ENCODE results near the gene GPRASP3.
"Not testable (repeated sequence)": the region's sequence is repeated elsewhere in the genome, so short reads cannot be mapped to it uniquely, and the experiment has no call there.

GPRASP3 gene

GRCh38 chrX:102720237-102721168 is at the start of gene GPRASP3:
Gene GPRASP3, plus strand, starts transcription at chrX:102720743. Its CDS starts 28,253 bp downstream, at chrX:102748996.
- DNase-seq (ENCODE audit: low read depth), result peak; percentile 56

- DNase-seq (ENCODE audit: low read depth), result no peak
These were observed 47.7 kb upstream of the GPRASP3 start for GRCh38 chrX:102672856-102673255.

- DNase-seq (ENCODE audit: low read depth), result not testable (repeated sequence)
These were observed 43.1 kb upstream of the GPRASP3 start for GRCh38 chrX:102677479-102677878.

GRCh38 chrX:102684772-102685520 is 35.6 kb upstream of the GPRASP3 start:
- DNase-seq (ENCODE audit: low read depth), result no peak

GRCh38 chrX:102694749-102695148 is 25.8 kb upstream of the GPRASP3 start:
- DNase-seq (ENCODE audit: low read depth), result no peak

- DNase-seq (ENCODE audit: low read depth), result no peak
These were observed 24.2 kb upstream of the GPRASP3 start for GRCh38 chrX:102696306-102696705.

GRCh38 chrX:102697494-102697893 is 23.0 kb upstream of the GPRASP3 start:
- no peak for DNase-seq (ENCODE audit: low read depth)

- no peak for DNase-seq (ENCODE audit: low read depth)
These were observed 11.6 kb upstream of the GPRASP3 start for GRCh38 chrX:102708900-102709299.

GRCh38 chrX:102711872-102712215 is 8.7 kb upstream of the GPRASP3 start:
- no peak for DNase-seq (ENCODE audit: low read depth)

- DNase-seq (ENCODE audit: low read depth), result peak; percentile 11
These were observed 8.2 kb upstream of the GPRASP3 start, which contains the start of gene GPRASP2 for GRCh38 chrX:102712216-102712966. Gene GPRASP2, plus strand, starts transcription at chrX:102712448. Its CDS starts 2,422 bp downstream, at chrX:102714870.

GRCh38 chrX:102712981-102713625 is 7.4 kb upstream of the GPRASP3 start:
- DNase-seq (ENCODE audit: low read depth), result no peak

GRCh38 chrX:102714994-102715393 is 5.5 kb upstream of the GPRASP3 start:
- DNase-seq (ENCODE audit: low read depth), result no peak

- no peak for DNase-seq (ENCODE audit: low read depth)
These were observed 4.6 kb upstream of the GPRASP3 start for GRCh38 chrX:102715967-102716366.

GRCh38 chrX:102721169-102721506 is 595 bp downstream of the GPRASP3 start:
- not testable (repeated sequence) for DNase-seq (ENCODE audit: low read depth)

GRCh38 chrX:102723456-102723855 is 2.9 kb downstream of the GPRASP3 start:
- no peak for DNase-seq (ENCODE audit: low read depth)

GRCh38 chrX:102727761-102728160 is 7.2 kb downstream of the GPRASP3 start:
- no peak for DNase-seq (ENCODE audit: low read depth)

GRCh38 chrX:102728646-102729045 is 8.1 kb downstream of the GPRASP3 start:
- no peak for DNase-seq (ENCODE audit: low read depth)

- no peak for DNase-seq (ENCODE audit: low read depth)
These were observed 19.1 kb downstream of the GPRASP3 start for GRCh38 chrX:102739657-102740056.

GRCh38 chrX:102744307-102744706 is 23.8 kb downstream of the GPRASP3 start:
- DNase-seq (ENCODE audit: low read depth), result no peak

GRCh38 chrX:102745513-102745856 is 24.9 kb downstream of the GPRASP3 start:
- DNase-seq (ENCODE audit: low read depth), result no peak

- DNase-seq (ENCODE audit: low read depth), result no peak
These were observed 25.5 kb downstream of the GPRASP3 start for GRCh38 chrX:102745857-102746584.

Measured in T-helper 22 cell (primary cell).